Body of pancreas (tissue), 4 donors: ENCODE measurements around the gene UBAP2L.
"Not testable (repeated sequence)": the region's sequence is repeated elsewhere in the genome, so short reads cannot be mapped to it uniquely, and the experiment has no call there.

Experiments used
- POLR2A ChIP-seq, 3 donors: fragments of 450-650 bp; IDR thresholded peaks; one replicate each; pipeline ENCODE4 v1.6.1; 2016; ENCODE audit warnings: antibody characterized with exemption in 3 of 3, mild to moderate bottlenecking in 2 of 3
- TF ChIP-seq, protein P1 (sequence below), 7 experiments: fragments of 450-650 bp in 4 of 7; fragments of 200-600 bp in 3 of 7; sonication (generic) in 3 of 7; IDR thresholded peaks; one replicate each; pipeline ENCODE4 v1.5.1; 2016 to 2019; ENCODE audit warnings: antibody characterized with exemption in 7 of 7

DNA sequence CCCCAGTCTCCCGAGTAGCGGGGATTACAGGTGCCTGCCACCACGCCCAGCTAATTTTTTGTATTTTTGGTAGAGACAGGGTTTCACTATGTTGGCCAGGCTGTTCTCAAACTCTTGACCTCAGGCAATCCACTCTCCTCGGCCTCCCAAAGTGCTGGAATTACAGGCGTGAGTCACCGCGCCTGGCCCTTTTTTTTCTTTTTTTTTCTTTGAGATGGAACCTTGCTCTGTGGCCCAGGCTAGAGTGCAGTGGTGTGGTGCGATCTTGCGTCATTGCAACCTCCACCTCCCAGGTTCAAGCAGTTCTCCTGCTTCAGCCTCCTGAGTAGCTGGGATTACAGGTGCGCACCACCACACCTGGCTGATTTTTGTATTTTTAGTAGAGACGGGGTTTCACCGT, 12.4 kb downstream of the UBAP2L start:
- TF ChIP-seq, protein P1, sequence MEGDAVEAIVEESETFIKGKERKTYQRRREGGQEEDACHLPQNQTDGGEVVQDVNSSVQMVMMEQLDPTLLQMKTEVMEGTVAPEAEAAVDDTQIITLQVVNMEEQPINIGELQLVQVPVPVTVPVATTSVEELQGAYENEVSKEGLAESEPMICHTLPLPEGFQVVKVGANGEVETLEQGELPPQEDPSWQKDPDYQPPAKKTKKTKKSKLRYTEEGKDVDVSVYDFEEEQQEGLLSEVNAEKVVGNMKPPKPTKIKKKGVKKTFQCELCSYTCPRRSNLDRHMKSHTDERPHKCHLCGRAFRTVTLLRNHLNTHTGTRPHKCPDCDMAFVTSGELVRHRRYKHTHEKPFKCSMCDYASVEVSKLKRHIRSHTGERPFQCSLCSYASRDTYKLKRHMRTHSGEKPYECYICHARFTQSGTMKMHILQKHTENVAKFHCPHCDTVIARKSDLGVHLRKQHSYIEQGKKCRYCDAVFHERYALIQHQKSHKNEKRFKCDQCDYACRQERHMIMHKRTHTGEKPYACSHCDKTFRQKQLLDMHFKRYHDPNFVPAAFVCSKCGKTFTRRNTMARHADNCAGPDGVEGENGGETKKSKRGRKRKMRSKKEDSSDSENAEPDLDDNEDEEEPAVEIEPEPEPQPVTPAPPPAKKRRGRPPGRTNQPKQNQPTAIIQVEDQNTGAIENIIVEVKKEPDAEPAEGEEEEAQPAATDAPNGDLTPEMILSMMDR (IDR thresholded peaks at IDR 0.05), result not testable (repeated sequence)
- not testable (repeated sequence) for TF ChIP-seq POLR2A (IDR thresholded peaks at IDR 0.05)
